Measurements from ENCODE around the gene LRIG1. TPM values are rescaled to one million over a fixed set of nuclear protein-coding genes. Genes with fewer than 3 reads are reported as not detected.

LRIG1 gene
- total and polyA plus RNA-seq, 9 of the 15 experiments (the other 6 are each of a cell fraction or from before 2014, with no cell fraction given), result 0.05 to 0.38 (median 0.13) TPM; not detected in 3

- Histone ChIP-seq H3K9me3 (replicated peaks; ENCODE audit: control insufficient read depth, insufficient read depth, low read depth, low read length) (no peaks in the 10 kb centered on the region), H3K27me3 (ENCODE audit: control insufficient read depth in 2 of 2, insufficient read depth in 2 of 2, low read length in 2 of 2) (no peaks in the 10 kb centered on the region), H3K9ac (ENCODE audit: insufficient read depth in 1 of 2, low read depth in 2 of 2, low read length in 2 of 2) (no peak overlapping the region), H4K20me1 (replicated peaks; ENCODE audit: control insufficient read depth, insufficient read depth, low read length) (no peaks in the 10 kb centered on the region), H3K4me3 (no peak overlapping the region), H3K4me1 (replicated peaks in 1 of 2; ENCODE audit: control insufficient read depth in 2 of 2, insufficient read depth in 2 of 2, low read length in 2 of 2) (peaks cover 0 to 4% of the 10 kb centered on the region in 2 experiments; a peak in 2 of 5 replicates), H3K36me3 (ENCODE audit: control insufficient read depth, insufficient read depth, low read length) (peaks cover 10% of the 10 kb centered on the region; the same call in 1 of the 3 replicates), H2AFZ (ENCODE audit: low read depth, low read length) (no peak overlapping the region), H3K9me1 (ENCODE audit: control insufficient read depth, insufficient read depth, low read length) (no peaks in the 10 kb centered on the region), H3K79me2 (ENCODE audit: control insufficient read depth, insufficient read depth, low read length) (no peaks in the 10 kb centered on the region), H3K27ac (ENCODE audit: extremely low read depth, low read depth, low read length) (no peak overlapping the region), H3K4me2 (ENCODE audit: insufficient read depth, low read length) (no peak overlapping the region)
- FAIRE-seq (no peak), DNase-seq (ENCODE audit: extremely low read depth in 1 of 4, low spot score in 3 of 4) (peak in 2 of 4 experiments; percentile 14 to 30), ATAC-seq (0 out of 3 replicates have a peak, but pooled peaks have one; percentile 37)
- BruUV-seq (replicated peaks), result no TSS peak
- TF ChIP-seq TRIM28 (IDR thresholded peaks at IDR 0.05) (no peak), NFIC (IDR thresholded peaks at IDR 0.05) (peak; percentile 68), FOXM1 (IDR thresholded peaks at IDR 0.05; ENCODE audit: low read depth) (no peak), FOXM1 (CRISPR knock-in tag; IDR thresholded peaks at IDR 0.05; ENCODE audit: low read depth) (no peak), ZNF449 (CRISPR knock-in tag; IDR thresholded peaks at IDR 0.05) (no peak), MTA2 (IDR thresholded peaks at IDR 0.05; ENCODE audit: low read depth) (no peak), NR2C1 (IDR thresholded peaks at IDR 0.05) (peak; percentile 72), NR2C1 (tag; IDR thresholded peaks at IDR 0.05) (peak; percentile 85), NFE2 (IDR thresholded peaks at IDR 0.05; ENCODE audit: low read depth) (peak; percentile 53), NR2C2 (CRISPR knock-in tag; IDR thresholded peaks at IDR 0.05) (no peak), NR2C2 (tag; IDR thresholded peaks at IDR 0.05) (peak; percentile 64), HOMEZ (CRISPR knock-in tag; IDR thresholded peaks at IDR 0.05) (no peak), CAMTA2 (CRISPR knock-in tag; conservative IDR thresholded peaks at IDR 0.05) (no peak), MECOM (CRISPR knock-in tag; IDR thresholded peaks at IDR 0.05) (no peak), EGR1 (conservative IDR thresholded peaks at IDR 0.05) (0 out of 2 replicates have a peak, but pooled peaks have one; percentile 8)
- TF ChIP-seq, protein P1, sequence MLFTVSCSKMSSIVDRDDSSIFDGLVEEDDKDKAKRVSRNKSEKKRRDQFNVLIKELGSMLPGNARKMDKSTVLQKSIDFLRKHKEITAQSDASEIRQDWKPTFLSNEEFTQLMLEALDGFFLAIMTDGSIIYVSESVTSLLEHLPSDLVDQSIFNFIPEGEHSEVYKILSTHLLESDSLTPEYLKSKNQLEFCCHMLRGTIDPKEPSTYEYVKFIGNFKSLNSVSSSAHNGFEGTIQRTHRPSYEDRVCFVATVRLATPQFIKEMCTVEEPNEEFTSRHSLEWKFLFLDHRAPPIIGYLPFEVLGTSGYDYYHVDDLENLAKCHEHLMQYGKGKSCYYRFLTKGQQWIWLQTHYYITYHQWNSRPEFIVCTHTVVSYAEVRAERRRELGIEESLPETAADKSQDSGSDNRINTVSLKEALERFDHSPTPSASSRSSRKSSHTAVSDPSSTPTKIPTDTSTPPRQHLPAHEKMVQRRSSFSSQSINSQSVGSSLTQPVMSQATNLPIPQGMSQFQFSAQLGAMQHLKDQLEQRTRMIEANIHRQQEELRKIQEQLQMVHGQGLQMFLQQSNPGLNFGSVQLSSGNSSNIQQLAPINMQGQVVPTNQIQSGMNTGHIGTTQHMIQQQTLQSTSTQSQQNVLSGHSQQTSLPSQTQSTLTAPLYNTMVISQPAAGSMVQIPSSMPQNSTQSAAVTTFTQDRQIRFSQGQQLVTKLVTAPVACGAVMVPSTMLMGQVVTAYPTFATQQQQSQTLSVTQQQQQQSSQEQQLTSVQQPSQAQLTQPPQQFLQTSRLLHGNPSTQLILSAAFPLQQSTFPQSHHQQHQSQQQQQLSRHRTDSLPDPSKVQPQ (CRISPR knock-in tag; IDR thresholded peaks at IDR 0.05; ENCODE audit: borderline replicate concordance), result no peak
- intact Hi-C loops (cut with micrococcal nuclease) (loop anchor here (5.0 kb wide), 1 partner anchor 99 kb away; no protein-coding TSS in a partner anchor), in situ Hi-C loops (cut with MboI) (no loop called here)
- CTCF ChIA-PET (ENCODE audit: low intra/inter-chr PET ratio), result no interaction called here
- POLR2A ChIA-PET, result no interaction called here
- 46% methylated on average over 2 of the region's 2 CpGs for WGBS (ENCODE audit: insufficient coverage, low coverage, missing lambda C conversion rate)
These were observed 124.3 kb downstream of the LRIG1 start for GRCh38 chr3:66376568-66376967.
